Adrenal gland (tissue), 12 donors: Measurements from ENCODE around the gene COL15A1. TPM values are rescaled to one million over a fixed set of nuclear protein-coding genes. Genes with fewer than 3 reads are reported as not detected.

Experiments used
- DNase-seq, 7 donors: peaks; one replicate each; pipeline ENCODE4 v3.0.0-alpha.2; 2019 to 2020
- H3K27ac ChIP-seq, 5 donors: fragments of 200-600 bp; sonication (generic) in 4 of 5; 1 replicate in 3 of 5; 2 replicates in 2 of 5; pipeline versions ENCODE4 v1.5.1 to v1.8.0; 2016 to 2020; ENCODE audit warnings: mild to moderate bottlenecking in 1 of 5
- H3K27me3 ChIP-seq: fragments of 200-600 bp; 2 replicates; pipeline ENCODE4 v1.8.0; 2021
- H3K36me3 ChIP-seq, 2 donors: fragments of 200-600 bp; replicated peaks in 1 of 2; 1 replicate in 1 of 2; 2 replicates in 1 of 2; pipeline versions ENCODE4 v1.5.1 to v1.8.0; 2018 to 2022
- H3K4me1 ChIP-seq, 2 donors: fragments of 200-600 bp; replicated peaks in 1 of 2; 1 replicate in 1 of 2; 2 replicates in 1 of 2; pipeline versions ENCODE4 v1.5.1 to v1.8.0; 2018 to 2021
- H3K4me3 ChIP-seq, 4 donors: fragments of 200-600 bp; sonication (generic) in 3 of 4; one replicate each; pipeline ENCODE4 v1.5.1; 2016 to 2018
- H3K9me3 ChIP-seq, 3 donors: fragments of 200-600 bp; sonication (generic) in 1 of 3; replicated peaks in 1 of 3; 1 replicate in 2 of 3; 2 replicates in 1 of 3; pipeline versions ENCODE4 v1.5.1 to v1.8.0; 2016 to 2021
- POLR2A ChIP-seq, 2 donors: fragments of 450-650 bp; IDR thresholded peaks; one replicate each; pipeline ENCODE4 v1.6.1; 2017; ENCODE audit warnings: antibody characterized with exemption in 2 of 2, mild to moderate bottlenecking in 2 of 2, moderate library complexity in 1 of 2
- WGBS, 4 donors: extraction: QIAGEN DNeasy Blood & Tissue Kit in 2 of 4; methylation state at CpG; one replicate each; pipeline versions ENCODE4 v1.1.5 to v1.1.7; 2013 to 2017; 5-methylcytosine and 5-hydroxymethylcytosine counted together
- intact Hi-C, 2 donors: fragments of 100-400 bp; cut with DNase I; formaldehyde crosslinking; loops; one replicate each; pipeline versions ENCODE4 v1.14.1 to v1.15.0; 2022 to 2023
- polyA plus RNA-seq, 3 donors: library from polyadenylated mRNA; stranded (reverse); fragments of 200-250 nt in 2 of 3; fragments of 350-450 nt in 1 of 3; fragmentation: Illumina TruSeq in 1 of 3; extraction: RNeasy Lipid Tissue Mini Kit (QIAGEN cat#74804) in 1 of 3; gene quantifications; one replicate each; pipeline ENCODE4 v1.2.3, GENCODE V29; 2013 to 2014
- total RNA-seq, 9 donors: library from RNA; depleted of rRNA in 4 of 9; stranded (reverse); fragments of >200 nt in 4 of 9; fragments of 120-200 nt in 1 of 9; fragmentation: NEBNext Ultra II Directional in 1 of 9; extraction: Animal tissue kit (Norgen Biotek cat#: 25700) in 1 of 9; gene quantifications; one replicate each; pipeline versions ENCODE4 v1.1.0 to v1.2.4, GENCODE V29; 2013 to 2023
- TF ChIP-seq, protein P1 (sequence below), 6 experiments: fragments of 450-650 bp in 4 of 6; fragments of 200-600 bp in 2 of 6; sonication (generic) in 1 of 6; IDR thresholded peaks; 1 replicate in 5 of 6; 2 replicates in 1 of 6; pipeline versions ENCODE4 v1.5.1 to v1.8.0; 2016 to 2021; ENCODE audit warnings: antibody characterized with exemption in 6 of 6, mild to moderate bottlenecking in 2 of 6, moderate library complexity in 1 of 6
- donor health status: healthy with polysubstance abuse.
- donor health status: Bipolar disorder and iron deficiency.
- donor health status: DM: yes; HTN: yes; CAD: no.
- donor health status: DM: no; HTN: no; CAD: no.
- donor health status: DM: no; HTN: no; CAD: no.
- donor health status: DM: yes; HTN: yes; CAD: no.

The COL15A1 gene
- total and polyA plus RNA-seq, 12 donors: 34.8 to 320 (median 101) TPM

DNA sequence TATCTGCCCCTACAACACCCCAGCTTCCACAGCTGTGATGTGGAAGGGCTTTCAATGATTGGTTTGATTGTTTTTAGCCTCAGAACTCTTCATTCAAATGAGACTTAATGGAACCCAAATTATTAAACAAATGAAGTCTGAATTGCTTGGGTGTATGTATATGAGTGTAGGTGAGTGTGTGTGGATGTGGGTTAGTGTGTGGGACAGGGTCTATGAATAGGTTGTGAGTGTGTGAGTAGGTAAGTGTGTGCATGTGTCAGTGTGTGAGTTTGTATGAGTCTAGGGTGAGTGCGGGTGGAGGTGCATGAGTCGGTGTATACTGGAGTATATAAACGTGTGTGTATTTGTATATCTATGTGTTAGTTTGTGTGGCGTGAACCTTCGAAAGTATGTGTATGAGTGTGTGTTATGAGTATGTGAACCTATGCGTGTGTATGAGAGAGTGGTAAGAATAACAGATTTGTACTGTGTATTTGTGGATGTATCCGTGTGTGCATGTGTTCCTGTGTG is 26.9 kb downstream of the COL15A1 start:
- intact Hi-C loops: no loop called here
- DNase-seq: no peak
- peak overlapping the region in 3 of 5 donors; percentile 46 to 89 (median 70) for H3K27ac ChIP-seq
- no peaks in the 10 kb centered on the region for H3K36me3 ChIP-seq
- 78 to 90% (median 82%) methylated on average over 7 of the region's 7 CpGs for WGBS, 4 donors
- H3K9me3 ChIP-seq: no peaks in the 10 kb centered on the region
- TF ChIP-seq POLR2A (IDR thresholded peaks at IDR 0.05): no peak
- TF ChIP-seq, protein P1, sequence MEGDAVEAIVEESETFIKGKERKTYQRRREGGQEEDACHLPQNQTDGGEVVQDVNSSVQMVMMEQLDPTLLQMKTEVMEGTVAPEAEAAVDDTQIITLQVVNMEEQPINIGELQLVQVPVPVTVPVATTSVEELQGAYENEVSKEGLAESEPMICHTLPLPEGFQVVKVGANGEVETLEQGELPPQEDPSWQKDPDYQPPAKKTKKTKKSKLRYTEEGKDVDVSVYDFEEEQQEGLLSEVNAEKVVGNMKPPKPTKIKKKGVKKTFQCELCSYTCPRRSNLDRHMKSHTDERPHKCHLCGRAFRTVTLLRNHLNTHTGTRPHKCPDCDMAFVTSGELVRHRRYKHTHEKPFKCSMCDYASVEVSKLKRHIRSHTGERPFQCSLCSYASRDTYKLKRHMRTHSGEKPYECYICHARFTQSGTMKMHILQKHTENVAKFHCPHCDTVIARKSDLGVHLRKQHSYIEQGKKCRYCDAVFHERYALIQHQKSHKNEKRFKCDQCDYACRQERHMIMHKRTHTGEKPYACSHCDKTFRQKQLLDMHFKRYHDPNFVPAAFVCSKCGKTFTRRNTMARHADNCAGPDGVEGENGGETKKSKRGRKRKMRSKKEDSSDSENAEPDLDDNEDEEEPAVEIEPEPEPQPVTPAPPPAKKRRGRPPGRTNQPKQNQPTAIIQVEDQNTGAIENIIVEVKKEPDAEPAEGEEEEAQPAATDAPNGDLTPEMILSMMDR (IDR thresholded peaks at IDR 0.05): no peak
- peaks cover 6 to 35% of the 10 kb centered on the region in 2 donors for H3K4me1 ChIP-seq
- no peaks in the 10 kb centered on the region for H3K27me3 ChIP-seq
- H3K4me3 ChIP-seq: no peak overlapping the region

DNA sequence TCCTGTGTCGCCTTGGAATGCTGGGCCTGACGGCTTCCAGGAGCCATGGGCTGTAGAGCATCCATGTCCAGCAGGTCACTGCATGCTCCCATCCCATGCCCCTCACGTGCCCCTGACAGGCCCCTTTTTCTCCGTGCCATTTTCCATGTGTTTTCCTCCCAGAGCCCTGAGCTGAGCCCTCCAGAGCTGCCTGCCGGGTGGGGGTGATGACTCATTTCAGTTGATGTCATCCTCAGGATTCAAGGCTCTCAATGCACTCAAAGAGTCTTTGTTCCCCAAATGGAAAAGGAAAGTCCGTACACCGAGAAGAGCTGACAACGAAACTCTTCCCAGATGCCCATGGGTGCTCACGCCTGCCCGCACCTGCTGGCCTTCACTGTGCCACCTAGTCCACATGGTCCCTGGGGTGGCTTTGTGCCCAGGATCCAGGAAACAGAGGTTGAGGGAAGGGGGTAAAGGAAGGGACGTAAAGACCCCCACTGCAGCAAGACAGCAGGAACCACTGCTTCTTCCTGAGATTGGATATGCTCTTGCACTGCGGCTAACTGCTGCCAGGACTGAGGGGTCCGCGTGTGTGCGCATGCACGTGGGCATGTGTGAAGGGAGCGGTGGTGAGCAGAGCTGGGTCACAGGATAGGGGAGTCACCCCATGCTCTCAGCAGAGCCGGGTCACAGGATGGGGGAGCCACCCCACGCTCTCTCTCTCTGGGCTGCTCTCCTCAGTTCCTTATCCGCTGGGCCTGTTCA is 27.6 kb downstream of the COL15A1 start:
- Histone ChIP-seq H3K9me3 (no peaks in the 10 kb centered on the region), H3K36me3 (no peaks in the 10 kb centered on the region), H3K27ac (peak overlapping the region in 3 of 5 donors; percentile 46 to 89 (median 70)), H3K27me3 (no peaks in the 10 kb centered on the region), H3K4me3 (peak overlapping the region in 1 of 4 donors; percentile 6), H3K4me1 (peaks cover 6 to 35% of the 10 kb centered on the region in 2 donors)
- peak; percentile 58 to 87 (median 69) for DNase-seq
- intact Hi-C loops: no loop called here
- 54 to 66% (median 57%) methylated on average over 20 of the region's 20 CpGs for WGBS, 4 donors
- TF ChIP-seq, protein P1 (IDR thresholded peaks at IDR 0.05): no peak
- TF ChIP-seq POLR2A (IDR thresholded peaks at IDR 0.05): peak in 1 of 2 donors; percentile 42

DNA sequence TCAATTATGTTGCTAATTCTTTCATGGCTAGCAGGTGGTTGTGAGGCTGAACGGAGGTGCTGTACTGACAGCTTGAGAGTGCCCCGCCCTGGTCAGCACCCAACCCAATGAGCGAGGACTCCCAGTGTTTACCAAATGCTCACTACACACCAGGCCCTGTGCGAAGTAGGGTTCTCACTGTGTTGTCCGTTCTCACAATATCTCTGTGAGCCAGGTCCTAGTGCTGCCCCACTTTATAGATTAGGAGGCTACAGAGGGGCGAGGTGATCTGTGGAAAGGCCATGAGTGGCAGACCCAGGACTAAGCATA is 28.2 kb downstream of the COL15A1 start:
- Histone ChIP-seq H3K27ac (peak overlapping the region in 2 of 5 donors; percentile 70 to 89), H3K9me3 (no peaks in the 10 kb centered on the region), H3K36me3 (no peaks in the 10 kb centered on the region), H3K27me3 (no peaks in the 10 kb centered on the region), H3K4me3 (no peak overlapping the region), H3K4me1 (peaks cover 6 to 35% of the 10 kb centered on the region in 2 donors)
- intact Hi-C loops: no loop called here
- no peak for DNase-seq
- TF ChIP-seq, protein P1 (IDR thresholded peaks at IDR 0.05): no peak
- TF ChIP-seq POLR2A (IDR thresholded peaks at IDR 0.05): no peak
- 77 to 98% (median 92%) methylated on average over 6 of the region's 6 CpGs for WGBS, 4 donors

DNA sequence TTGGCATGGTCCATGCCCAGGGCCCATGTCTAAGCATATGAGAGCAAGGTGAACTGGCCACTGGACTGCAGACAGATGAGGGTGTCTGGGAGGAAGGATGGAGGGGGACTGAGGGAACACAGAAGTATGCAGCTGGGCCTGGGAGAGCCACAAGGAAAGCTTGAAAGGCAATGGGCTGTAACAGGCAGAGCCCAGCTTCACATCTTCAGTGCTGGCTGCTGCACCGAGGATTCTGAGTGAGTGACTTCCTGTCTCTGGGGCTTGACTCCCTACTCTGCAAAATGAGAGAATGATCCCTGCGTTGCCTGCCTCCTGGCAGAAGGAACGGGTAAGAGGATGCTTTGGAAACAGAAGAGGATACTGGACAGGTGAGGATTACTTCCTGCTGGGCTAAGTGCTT is 29.0 kb downstream of the COL15A1 start:
- intact Hi-C loops: no loop called here
- no peak for DNase-seq
- Histone ChIP-seq H3K27ac (peak overlapping the region in 2 of 5 donors; percentile 24 to 29), H3K4me3 (no peak overlapping the region), H3K36me3 (no peaks in the 10 kb centered on the region), H3K4me1 (peaks cover 6 to 37% of the 10 kb centered on the region in 2 donors), H3K27me3 (no peaks in the 10 kb centered on the region), H3K9me3 (no peaks in the 10 kb centered on the region)
- 40 to 69% (median 60%) methylated on average over 1 to 3 of the region's 3 CpGs for WGBS, 4 donors
- TF ChIP-seq, protein P1 (IDR thresholded peaks at IDR 0.05): no peak
- no peak for TF ChIP-seq POLR2A (IDR thresholded peaks at IDR 0.05)
